HG02759 (cell line): ENCODE measurements around the gene SMAD1.

ENCODE experiments used
- ATAC-seq: cut with Tn5 transposase; IDR thresholded peaks from one replicate; pipeline ENCODE4 v1.9.1; 2021; ENCODE audit warnings: mild to moderate bottlenecking, moderate library complexity; ENCODE audit not compliant: unreplicated experiment

SMAD1 gene

DNA sequence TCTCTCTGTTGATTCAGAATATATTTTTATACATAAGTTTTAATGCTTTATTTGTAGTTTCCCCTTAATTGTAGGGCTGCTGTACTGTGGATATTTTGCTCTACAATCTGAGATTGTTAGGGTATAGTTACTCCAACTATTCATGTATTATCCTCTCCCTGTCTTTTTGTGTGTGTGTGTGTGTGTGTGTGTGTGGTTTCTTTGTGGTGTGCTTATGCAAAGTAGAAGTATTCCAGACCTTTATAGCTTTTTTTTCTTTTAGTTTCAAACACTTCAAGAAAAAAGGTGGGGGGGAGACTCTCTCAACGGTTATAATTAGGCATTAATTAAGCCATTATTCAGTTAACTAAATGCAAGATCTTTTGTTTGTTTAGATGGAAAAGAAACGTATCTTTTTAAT, 6.7 kb downstream of the SMAD1 start:
- ATAC-seq, result no peak

DNA sequence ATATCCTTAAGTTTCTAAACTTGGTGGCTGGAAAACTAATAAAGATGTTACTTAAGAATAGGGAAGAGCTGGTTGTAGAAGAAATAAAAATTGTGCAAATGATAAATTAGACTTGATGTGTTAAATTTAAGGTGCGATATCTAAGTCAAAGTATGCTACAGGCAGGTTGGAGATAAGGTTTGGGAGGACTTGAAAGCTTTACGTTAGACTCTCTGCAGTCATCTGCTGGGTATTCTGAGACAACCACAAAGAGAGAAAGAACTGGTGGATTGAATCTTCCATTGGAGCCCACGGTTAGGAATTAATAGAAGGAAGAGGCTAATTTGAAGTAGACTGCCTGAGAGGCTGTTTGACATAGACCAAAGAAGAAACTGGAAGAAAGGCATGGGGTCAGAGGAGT, 7.9 kb downstream of the SMAD1 start:
- ATAC-seq, result no peak

DNA sequence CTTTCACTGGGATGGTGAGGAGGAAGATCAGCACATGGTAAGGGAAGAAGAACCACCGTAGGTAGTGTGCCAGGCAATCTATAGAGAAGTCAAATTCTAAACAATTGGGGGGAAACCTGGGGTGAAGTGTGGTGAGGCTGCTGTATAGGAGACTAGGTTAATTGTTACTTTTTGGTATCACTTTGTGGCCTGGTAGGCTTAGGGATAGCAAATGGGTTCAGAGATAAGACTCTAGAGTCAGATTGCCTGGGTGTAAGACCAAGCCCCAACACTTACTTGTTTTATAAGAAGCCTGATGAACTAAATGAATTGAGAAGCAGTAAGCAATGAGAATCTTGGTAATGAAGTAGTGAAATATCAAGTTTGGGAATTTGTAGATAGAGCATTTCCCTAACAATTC, 8.7 kb downstream of the SMAD1 start:
- no peak for ATAC-seq

DNA sequence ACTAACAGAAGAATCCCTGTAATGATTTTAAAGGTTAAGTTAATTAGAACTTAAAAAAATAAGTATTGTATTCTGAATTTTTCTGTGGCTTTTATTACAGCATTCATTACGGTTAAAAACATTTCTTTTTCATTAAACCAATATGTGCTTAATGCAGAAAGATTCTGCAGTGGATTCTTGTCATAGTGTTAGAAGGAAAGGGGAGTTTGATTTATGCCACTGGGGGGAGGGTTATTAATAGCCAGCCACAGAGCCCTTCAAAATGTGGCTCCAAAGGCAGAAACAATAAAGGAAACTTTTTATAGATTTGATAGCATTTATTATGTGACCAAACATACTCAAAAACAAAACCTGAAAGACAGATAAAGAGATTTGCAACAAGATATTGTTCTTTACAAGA, 9.1 kb downstream of the SMAD1 start:
- ATAC-seq, result no peak

DNA sequence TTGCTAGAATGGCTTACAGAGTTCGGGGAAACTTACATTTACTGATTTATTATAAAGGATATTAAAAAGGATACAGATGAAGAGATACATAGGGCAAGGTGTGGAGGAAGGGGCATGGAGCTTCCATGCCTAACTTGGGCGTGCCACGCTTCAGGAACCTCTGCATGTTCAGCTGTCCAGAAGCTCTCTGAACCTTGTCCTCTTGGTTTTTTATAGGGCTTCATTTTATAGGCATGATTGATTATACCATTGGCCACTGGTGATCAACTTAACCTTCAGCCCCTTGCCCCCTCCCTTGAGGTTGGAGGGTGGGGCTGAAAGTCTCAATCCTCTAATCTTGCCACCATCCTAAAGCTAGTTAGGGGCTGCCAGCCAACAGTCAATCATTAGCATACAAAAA, 10.7 kb downstream of the SMAD1 start:
- no peak for ATAC-seq

DNA sequence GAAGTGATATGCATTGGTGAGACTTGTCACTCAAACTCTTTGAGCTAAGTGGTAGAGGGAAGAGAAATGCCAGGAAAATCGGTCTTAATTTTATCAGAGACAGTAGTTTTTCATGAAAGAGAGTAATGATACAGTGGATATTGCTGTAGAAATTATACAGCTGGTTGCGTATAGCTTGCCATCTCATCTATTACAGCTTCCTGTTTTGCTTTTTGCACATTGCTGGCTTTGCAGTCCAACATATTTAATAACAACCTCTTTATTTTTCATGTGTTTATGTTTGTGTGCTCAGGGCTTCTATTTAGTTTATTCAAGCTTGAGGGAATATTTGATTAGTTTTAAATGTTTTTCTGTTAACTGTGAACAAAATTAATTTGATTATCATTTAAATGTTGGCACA, 11.5 kb downstream of the SMAD1 start:
- ATAC-seq, result no peak

DNA sequence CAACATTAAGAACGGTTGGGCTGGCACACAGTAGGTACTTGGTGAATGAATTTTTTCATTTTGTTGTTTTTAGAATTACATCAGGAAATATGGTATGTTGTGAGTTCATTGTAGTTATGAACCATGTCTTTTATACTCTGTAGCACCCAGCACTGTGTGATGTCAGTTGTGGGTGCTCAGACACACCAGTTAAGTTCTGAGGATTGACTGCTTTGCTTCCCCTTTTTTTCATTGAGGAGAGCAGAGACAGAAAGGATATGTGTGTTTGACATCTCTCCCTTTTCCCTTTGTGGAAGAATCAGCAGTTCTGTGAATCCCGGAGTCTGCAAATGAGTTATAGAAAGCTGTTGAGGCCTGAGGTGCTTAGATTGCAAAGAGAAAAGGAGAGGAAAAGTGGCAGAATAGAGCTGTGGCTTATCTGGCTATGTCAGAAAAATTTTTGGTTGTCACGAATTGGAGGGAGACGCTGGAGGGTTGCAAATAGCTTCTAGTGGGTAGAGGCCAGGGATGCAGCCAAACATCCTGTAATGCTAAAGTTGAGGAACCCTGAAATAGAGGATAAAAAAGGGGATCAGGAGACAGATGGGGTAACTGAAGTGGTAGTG, 13.1 kb downstream of the SMAD1 start:
- no peak for ATAC-seq

DNA sequence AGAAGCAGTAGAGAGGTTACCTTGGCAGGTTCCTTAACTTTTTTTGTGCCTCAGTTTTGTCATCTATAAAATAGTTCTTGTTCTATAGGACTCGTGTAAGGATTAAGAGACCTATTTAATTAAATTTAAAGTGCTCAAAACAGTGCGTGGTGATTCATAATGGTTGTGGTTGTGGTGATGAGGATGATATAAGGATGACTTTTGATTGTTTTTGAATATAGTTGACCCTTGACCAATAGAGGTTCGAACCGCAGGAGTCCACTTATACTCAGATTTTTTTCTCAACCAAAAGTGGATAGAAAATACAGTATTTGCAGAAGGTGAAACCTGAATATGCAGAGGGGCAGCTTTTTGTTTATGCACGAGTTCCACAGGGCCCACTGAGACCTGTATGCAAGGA, 14.6 kb downstream of the SMAD1 start:
- no peak for ATAC-seq

DNA sequence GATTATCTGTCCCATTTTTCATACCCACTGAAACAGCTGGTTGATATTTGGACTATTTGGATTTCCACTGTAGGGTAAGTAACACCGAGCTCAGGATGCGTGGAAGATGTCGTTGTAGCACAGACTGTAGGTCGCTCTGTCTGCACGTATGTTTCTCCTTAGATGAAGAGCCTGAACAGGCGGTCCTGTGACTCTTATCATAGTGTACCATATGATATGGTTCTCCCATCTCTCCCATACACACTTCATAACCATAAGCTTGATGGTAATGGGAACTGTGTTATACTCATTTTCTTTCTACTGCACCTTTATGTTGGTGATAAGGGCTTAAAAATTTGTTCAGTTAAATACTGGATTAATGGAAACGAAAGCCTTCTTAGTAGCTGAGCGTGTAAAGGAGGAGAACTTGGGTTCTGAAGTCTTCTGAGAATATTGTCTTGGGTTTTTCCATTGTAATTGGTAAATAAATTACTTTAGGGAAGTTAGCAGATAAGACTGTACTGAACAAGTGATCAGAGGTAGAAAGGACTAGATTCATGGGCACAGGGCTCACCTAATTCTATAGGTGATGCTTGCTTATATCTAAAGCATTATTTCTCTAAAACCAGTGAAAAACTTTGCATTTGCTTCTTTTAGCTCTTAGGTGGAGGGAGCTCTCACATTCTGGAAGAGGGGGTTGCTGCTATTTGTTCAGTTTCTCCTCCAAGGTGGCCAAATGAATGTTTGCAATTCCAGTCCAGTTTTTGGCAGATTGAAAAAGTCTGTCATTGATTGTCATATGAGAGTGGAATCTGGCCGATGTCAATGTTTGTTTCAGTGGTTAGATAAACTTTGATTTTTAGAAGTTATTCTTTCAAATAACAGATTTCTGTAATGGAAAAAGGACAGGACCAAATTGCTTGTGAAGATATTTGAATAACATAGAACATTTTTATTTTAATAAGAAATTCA, 15.8 kb downstream of the SMAD1 start:
- no peak for ATAC-seq

DNA sequence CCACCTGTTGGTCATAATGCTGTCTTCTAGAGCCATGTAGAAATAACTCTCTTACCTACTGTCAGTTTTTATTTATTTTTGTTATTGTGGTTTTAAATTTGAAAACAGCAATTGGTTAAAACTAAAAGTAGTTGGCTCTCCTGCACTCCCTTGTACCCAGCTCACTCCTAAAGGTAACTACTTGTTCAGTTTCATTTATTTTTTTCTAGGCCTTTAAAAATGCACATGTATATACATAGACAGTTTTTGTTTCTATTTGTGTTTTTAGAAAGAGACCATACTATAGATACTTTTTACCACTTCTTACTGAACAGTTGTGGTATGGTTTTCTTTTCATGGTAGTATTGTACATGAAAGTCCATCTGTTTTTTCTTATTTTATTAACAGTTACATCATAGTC, 16.8 kb downstream of the SMAD1 start:
- ATAC-seq, result peak; percentile 52

DNA sequence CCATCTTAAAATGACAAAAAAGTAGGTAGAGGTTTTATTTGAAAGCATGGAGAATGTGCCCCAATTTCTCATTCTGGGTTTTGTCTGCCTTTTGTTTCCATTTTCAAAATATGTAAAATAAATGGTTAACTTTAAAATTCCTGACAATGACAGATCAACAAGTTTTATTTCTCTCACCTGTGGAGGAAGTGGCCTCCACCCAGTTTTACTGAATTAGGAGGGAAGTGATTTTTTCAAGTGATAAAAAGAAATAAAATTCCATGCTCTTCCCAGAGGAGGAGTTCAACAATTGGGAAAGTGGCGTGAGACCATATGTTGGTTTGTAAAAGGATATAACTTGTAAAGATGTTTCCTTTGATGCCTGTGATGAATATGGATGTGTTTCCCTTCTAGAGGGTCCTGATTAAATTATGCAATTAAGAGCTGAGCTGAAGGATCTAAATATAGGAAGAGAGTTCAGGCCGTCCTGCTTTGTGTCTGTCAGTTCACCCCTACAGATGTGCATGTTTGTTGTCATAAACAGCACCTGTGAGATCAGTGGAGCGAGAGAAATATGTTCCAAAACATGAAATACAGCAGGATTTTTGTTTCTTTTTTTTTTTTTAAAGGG, 19.5 kb downstream of the SMAD1 start:
- ATAC-seq, result peak; percentile 59

DNA sequence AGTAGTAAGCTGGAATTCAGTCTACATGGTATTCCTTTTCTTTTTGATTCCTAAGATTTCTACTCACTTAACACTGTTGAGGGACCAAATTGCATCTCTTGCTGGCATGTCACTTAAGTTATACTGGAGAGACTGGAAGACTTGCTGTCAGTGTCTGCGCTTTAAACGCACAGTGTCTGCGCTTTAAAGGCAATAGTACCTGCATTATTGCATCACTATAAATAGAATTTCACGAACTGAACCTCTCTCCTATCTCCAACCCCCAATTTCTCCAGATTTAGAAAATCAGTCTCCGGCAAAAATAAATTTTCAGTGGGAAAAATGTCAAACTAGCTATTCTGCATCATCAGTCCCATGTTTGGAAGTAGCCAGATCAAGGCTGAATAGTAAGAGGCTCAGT, 21.2 kb downstream of the SMAD1 start:
- no peak for ATAC-seq

DNA sequence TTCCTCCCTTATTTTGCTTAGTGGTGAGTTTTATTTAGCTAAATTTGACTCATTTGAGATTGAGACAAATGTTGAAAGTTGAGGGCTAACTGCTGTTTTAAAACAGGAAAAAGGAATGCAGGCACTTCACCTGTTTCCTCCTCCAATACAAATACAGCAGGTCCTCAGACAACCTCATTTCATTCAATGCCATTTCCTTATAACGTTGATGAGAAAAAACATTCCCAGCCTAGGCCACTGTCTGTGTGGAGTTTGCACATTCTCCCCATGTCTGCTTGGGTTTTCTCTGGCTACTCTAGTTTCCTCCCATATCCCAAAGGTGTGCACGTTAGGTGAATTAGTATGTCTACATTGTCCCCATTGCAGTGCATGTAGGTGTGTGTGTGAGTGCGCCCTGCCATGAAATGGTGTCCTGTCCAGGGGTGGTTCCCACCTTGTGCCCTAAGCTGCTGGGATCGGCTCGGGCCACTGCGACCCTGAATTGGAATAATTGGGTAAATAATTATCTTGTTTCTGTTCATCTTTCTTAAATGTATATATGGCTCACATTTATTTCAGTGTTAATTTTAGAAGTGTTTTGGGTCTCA, 21.9 kb downstream of the SMAD1 start:
- no peak for ATAC-seq

DNA sequence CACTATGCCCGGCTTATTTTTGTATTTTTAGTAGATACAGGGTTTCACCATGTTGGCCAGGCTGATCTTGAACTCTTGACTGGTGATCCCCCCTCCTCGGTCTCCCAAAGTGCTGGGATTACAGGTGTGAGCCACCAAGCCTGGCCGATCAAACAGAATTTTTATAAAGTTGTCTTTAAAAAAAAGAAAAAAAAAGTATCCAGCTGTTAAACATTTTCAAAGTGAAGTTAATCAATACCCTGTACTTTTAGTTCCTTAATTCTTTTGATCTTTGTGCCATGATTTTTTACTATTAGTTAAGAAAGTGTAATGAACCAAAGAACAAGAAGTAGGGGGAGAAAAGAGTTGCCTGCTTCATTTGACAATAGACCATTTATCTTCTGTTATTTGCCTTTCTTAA, 24.3 kb downstream of the SMAD1 start:
- ATAC-seq, result no peak

DNA sequence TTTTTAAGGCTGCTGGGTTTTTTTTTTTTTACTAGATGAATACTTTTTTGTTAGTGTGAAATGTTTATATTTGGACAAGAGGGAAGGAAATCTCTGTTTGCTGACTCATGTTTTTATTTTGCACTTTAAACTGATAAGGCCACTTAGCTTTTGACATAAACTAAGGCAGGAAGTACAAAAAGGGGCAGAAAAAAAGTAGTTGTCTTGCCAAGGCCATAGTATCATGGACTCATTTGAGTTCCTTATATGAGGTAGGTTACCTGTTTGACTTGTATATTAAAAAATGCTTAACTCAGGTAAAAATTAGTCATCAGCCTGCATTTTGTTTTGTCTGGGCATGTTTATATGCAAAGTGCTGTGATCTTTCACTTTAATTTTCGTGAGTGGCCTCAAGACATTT, 26.0 kb downstream of the SMAD1 start:
- ATAC-seq, result no peak

DNA sequence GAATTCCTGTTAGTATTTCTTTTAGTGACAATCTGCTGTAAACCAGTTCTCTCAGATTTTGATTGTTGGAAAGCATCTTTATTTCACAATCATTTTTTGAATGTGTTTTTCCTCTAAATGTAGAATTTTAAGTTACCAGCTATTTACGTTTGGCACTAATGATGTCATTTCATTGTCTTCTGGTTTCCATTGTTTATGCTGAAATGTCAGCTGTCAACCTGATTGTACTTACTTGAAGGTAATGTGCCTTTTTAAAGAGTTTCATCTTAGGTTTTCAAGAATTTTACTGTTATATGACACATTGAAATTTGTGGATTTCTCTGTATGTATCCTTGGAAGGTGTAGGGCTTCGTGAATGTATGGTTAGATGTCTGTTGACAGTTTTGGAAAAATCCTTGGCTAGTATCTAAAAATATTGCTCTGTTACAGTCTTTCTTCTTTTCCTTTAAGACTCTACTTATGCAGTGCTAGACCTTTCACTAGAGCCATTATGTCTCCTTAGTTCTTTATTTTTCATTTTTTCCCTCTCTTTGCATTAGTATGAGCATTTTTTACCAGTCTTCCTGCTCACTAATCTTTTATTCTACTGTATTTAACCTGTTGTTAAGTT, 30.4 kb downstream of the SMAD1 start:
- ATAC-seq, result no peak

DNA sequence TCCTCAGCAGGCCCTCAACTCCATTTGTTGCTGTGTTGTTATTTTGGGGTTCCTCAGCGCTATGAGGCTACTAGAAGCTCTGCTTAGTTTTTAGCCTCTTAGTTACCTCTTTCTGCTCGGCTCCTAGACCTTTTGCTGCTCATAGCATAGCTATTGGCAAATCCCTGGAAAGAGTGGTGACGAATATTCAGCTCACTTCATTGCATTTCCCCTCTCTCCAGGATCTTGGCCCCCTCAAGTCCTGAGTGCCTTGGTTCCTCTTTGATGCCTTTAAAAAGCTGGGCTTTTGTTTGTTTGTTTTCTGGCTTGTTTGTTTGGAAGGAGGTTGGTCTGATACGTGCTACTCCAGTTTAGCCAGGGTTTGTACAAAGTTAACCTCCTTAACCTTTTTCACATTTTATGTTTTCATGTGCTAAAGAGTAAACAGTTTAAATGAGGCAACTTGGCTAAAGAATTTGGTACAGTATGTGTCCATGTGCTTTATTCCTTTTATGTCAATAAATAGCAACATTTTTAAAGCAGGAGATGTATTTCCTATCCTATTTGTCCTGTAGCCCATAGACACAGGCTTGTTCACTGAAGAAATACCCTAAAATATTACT, 31.5 kb downstream of the SMAD1 start:
- ATAC-seq, result no peak

DNA sequence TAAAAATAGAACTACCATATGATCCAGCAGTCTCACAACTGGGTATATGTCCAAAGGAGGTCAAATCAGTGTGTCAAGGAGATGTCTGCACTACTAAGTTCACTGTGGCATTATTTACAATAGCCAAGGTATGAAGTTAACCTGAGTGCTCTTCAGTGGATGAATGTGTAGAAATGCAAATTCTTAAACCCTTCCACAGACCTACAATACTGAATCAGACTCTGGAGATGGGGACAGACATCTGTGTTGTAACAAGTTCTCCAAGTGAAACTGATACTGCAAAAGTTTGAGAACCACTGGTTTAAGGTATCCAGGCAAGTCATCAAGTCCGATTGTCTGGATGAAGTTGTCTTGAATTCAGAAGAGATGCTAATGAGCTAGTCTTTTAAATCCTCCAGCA, 38.5 kb downstream of the SMAD1 start:
- ATAC-seq, result no peak

DNA sequence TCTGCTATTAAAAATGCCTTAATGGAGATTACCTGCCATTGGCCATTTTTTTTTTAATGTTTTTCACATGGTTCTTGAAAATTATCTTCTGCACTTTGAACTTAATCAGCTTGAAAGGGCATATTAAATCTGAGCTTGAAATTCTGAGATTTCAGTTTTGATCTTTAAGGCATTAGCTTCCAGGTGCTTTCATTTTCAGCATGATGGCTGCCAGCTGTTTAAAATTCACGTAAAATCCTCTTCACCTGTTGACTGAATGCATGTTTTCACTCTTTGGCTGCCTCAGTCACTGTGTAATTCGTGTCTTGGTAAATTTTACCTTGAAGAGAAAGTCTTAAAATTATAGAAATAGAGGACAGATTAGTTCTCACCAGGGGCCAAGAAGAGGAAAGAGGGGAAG, 39.6 kb downstream of the SMAD1 start:
- ATAC-seq, result no peak

DNA sequence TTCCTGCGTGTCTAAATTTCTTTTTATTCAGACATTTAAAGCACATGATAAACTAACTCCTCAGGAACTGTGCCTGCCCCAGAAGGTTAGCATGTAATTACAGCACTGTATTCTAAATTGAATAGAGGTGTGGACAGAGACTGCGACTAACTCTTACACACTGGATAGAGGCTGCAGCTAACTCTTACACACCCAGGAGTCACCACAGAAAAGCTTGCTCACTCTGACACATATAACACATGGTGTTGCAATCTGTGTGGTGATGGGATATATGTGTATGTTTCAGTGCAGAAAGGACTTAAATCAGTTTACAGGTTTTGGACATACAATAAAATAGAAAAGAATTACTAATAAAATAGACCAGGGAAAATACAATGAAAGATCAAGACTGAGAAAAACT, 41.5 kb downstream of the SMAD1 start:
- no peak for ATAC-seq

DNA sequence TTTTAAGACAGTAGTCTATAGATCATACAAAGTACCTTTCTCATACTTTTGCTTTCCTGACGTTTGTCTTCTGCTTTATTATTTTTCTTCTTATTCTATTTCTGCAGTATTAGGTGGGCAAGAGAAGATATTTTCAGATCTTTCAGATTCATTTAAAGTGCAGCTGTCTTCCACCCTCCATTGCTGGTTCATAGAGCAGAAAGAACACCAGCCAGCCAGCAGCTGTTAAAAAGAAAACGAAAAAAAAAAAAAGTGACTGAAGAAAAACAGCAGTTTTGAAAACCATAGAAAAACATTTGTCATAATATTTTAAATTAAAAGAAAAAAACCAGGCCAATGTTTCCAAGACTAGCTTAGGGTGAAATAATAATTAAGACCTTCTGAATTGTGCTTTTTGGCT, 42.9 kb downstream of the SMAD1 start:
- no peak for ATAC-seq
